22Rv1 (cell line): ENCODE results near the gene OXNAD1.
"Not testable (repeated sequence)": the region's sequence is repeated elsewhere in the genome, so short reads cannot be mapped to it uniquely, and the experiment has no call there.

Experiments used
- H3K27ac ChIP-seq: fragments of 450-650 bp; 2 replicates; pipeline ENCODE4 v1.5.1; 2017
- CTCF ChIP-seq: fragments of 450-650 bp; IDR thresholded peaks from 2 replicates; pipeline ENCODE4 v1.5.1; 2017; ENCODE audit warnings: mild to moderate bottlenecking
- ZFX ChIP-seq: fragments of 450-650 bp; IDR thresholded peaks from 2 replicates; pipeline ENCODE4 v1.6.1; 2017; ENCODE audit warnings: antibody characterized with exemption, borderline replicate concordance

Gene OXNAD1

GRCh38 chr3:16302082-16302631, 37.1 kb downstream of the OXNAD1 start:
- TF ChIP-seq CTCF (no peak), ZFX (no peak)
- no peak overlapping the region for H3K27ac ChIP-seq

- H3K27ac ChIP-seq = no peak overlapping the region
- no peak for TF ChIP-seq ZFX
- TF ChIP-seq CTCF = no peak
Observed at GRCh38 chr3:16303037-16303575, 38.1 kb downstream of the OXNAD1 start.

GRCh38 chr3:16304061-16305010, 39.3 kb downstream of the OXNAD1 start:
- H3K27ac ChIP-seq = no peak overlapping the region
- no peak for TF ChIP-seq ZFX
- TF ChIP-seq CTCF = no peak

- no peak overlapping the region for H3K27ac ChIP-seq
- TF ChIP-seq CTCF (no peak), ZFX (no peak)
Observed at GRCh38 chr3:16305111-16305541, 40.1 kb downstream of the OXNAD1 start.

GRCh38 chr3:16307832-16308531, 43.0 kb downstream of the OXNAD1 start:
- no peak overlapping the region for H3K27ac ChIP-seq
- TF ChIP-seq CTCF = no peak
- TF ChIP-seq ZFX = no peak

- no peak for TF ChIP-seq ZFX
- H3K27ac ChIP-seq = no peak overlapping the region
Observed at GRCh38 chr3:16308727-16309126, 43.7 kb downstream of the OXNAD1 start.

GRCh38 chr3:16309558-16309957, 44.5 kb downstream of the OXNAD1 start:
- no peak overlapping the region for H3K27ac ChIP-seq
- TF ChIP-seq ZFX (no peak), CTCF (no peak)

GRCh38 chr3:16310486-16310885, 45.5 kb downstream of the OXNAD1 start:
- not testable (repeated sequence) for H3K27ac ChIP-seq
